HCT116 (cell line): ENCODE measurements around the gene CTIF. TPM values are rescaled to one million over a fixed set of nuclear protein-coding genes. Genes with fewer than 3 reads are reported as not detected.

Experiments
- ATAC-seq: fragments of 200-7000 bp; cut with Tn5 transposase; 2 replicates; pipeline ENCODE4 v1.9.1; 2020; ENCODE audit warnings: mild to moderate bottlenecking, moderate library complexity
- BruUV-seq: library from RNA; stranded (reverse); fragments of 400-500 nt; replicated peaks from 2 replicates; lab custom pipeline; 2021; lab: Mats Ljungman, UMichigan
- CTCF ChIA-PET: fragments of 300-600 bp; sonication (Branson Sonifier 250); formaldehyde crosslinking; loops from one replicate; lab custom pipeline; 2021; ENCODE audit warnings: antibody characterized with exemption; lab: Charles Lee
- POLR2A ChIA-PET: fragments of 300-600, 350-600 bp; sonication (Branson Sonifier 250); formaldehyde crosslinking; loops from one replicate; lab custom pipeline; 2021; ENCODE audit warnings: antibody characterized with exemption; lab: Charles Lee
- RAD21 ChIA-PET, 2 experiments: fragments of 300-600 bp; sonication (Branson Sonifier 250); formaldehyde crosslinking; loops; one replicate each; lab custom pipeline; 2023; ENCODE audit warnings: low total read pairs in 2 of 2; ENCODE audit not compliant: uncharacterized antibody in 2 of 2, unreplicated experiment in 2 of 2, low non-redundant PET in 1 of 2; lab: Charles Lee
- DNase-seq: peaks from one replicate; pipeline ENCODE4 v3.0.0-alpha.2; 2010; ENCODE audit warnings: low read depth, low spot score
- H2AFZ ChIP-seq: fragments of 200-600 bp; shearing (Covaris generic), sonication (generic); 2 replicates; pipeline ENCODE4 v1.6.1; 2017; ENCODE audit warnings: low read depth, mixed run types, mixed read lengths, antibody characterized with exemption, low read length; ENCODE audit not compliant: poor library complexity, severe bottlenecking
- H3K27ac ChIP-seq: 2 replicates; pipeline ENCODE4 v1.5.1; 2012; ENCODE audit warnings: low read depth, low read length
- H3K27me3 ChIP-seq: fragments of 200-600 bp; sonication (generic); 2 replicates; pipeline ENCODE4 v1.6.1; 2016; ENCODE audit warnings: mixed run types, low read length, mixed read lengths; ENCODE audit not compliant: insufficient read depth
- H3K36me3 ChIP-seq, 2 experiments: fragments of 200-500 bp in 1 of 2; fragments of 200-600 bp in 1 of 2; sonication (Bioruptor generic) in 1 of 2; sonication (generic) in 1 of 2; 2 replicates each; pipeline versions ENCODE4 v1.5.1 to v1.6.1; 2014 to 2016; ENCODE audit warnings: low read length in 2 of 2, inconsistent platforms in 1 of 2, mixed read lengths in 1 of 2, mixed run types in 1 of 2; ENCODE audit not compliant: insufficient read depth in 2 of 2, control insufficient read depth in 1 of 2
- H3K4me1 ChIP-seq, 2 experiments: fragments of 200-600 bp in 1 of 2; sonication (generic) in 1 of 2; 2 replicates each; pipeline versions ENCODE4 v1.5.1 to v1.6.1; 2012 to 2017; ENCODE audit warnings: low read length in 2 of 2, inconsistent platforms in 1 of 2, mild to moderate bottlenecking in 1 of 2, mixed read lengths in 1 of 2, mixed run types in 1 of 2, moderate library complexity in 1 of 2; ENCODE audit not compliant: insufficient read depth in 2 of 2, control insufficient read depth in 1 of 2
- H3K4me2 ChIP-seq: fragments of 200-600 bp; sonication (generic); 2 replicates; pipeline ENCODE4 v1.6.1; 2017; ENCODE audit warnings: mixed run types, low read length, mixed read lengths
- H3K4me3 ChIP-seq, 2 experiments: fragments of 200-600 bp in 1 of 2; sonication (generic) in 1 of 2; replicated peaks in 1 of 2; 2 replicates each; pipeline ENCODE4 v1.5.1; 2011 to 2016; ENCODE audit warnings: low read length in 2 of 2, control low read depth in 1 of 2, low read depth in 1 of 2, mild to moderate bottlenecking in 1 of 2, mixed read lengths in 1 of 2, mixed run types in 1 of 2
- H3K79me2 ChIP-seq: fragments of 200-600 bp; sonication (generic); 2 replicates; pipeline ENCODE4 v1.6.1; 2017; ENCODE audit warnings: mild to moderate bottlenecking, mixed run types, low read length, moderate library complexity, mixed read lengths; ENCODE audit not compliant: insufficient read depth
- H3K9ac ChIP-seq: fragments of 200-600 bp; sonication (generic); 2 replicates; pipeline ENCODE4 v1.6.1; 2016; ENCODE audit warnings: low read length, mixed read lengths
- H3K9me2 ChIP-seq: fragments of 200-600 bp; sonication (generic), shearing (Covaris generic); 2 replicates; pipeline ENCODE4 v1.6.1; 2017; ENCODE audit warnings: mixed run types, mild to moderate bottlenecking, moderate library complexity; ENCODE audit not compliant: insufficient read depth
- H3K9me3 ChIP-seq, 2 experiments: fragments of 200-500 bp in 1 of 2; fragments of 200-600 bp in 1 of 2; sonication (Bioruptor generic) in 1 of 2; sonication (generic) in 1 of 2; 2 replicates each; pipeline ENCODE4 v1.6.1; 2014 to 2017; ENCODE audit warnings: low read length in 2 of 2, mixed read lengths in 2 of 2, inconsistent platforms in 1 of 2, low read depth in 1 of 2, mild to moderate bottlenecking in 1 of 2, mixed run types in 1 of 2, moderate library complexity in 1 of 2; ENCODE audit not compliant: control insufficient read depth in 1 of 2, insufficient read depth in 1 of 2
- H4K20me1 ChIP-seq: fragments of 200-600 bp; sonication (generic), shearing (Covaris generic); 2 replicates; pipeline ENCODE4 v1.6.1; 2017; ENCODE audit warnings: mixed run types, mild to moderate bottlenecking, moderate library complexity; ENCODE audit not compliant: insufficient read depth
- CBX3 ChIP-seq: IDR thresholded peaks from 2 replicates; pipeline ENCODE4 v1.6.1; 2012; ENCODE audit warnings: low read depth
- CEBPB ChIP-seq: IDR thresholded peaks from 2 replicates; pipeline ENCODE4 v1.6.1; 2012; ENCODE audit warnings: low read depth
- CTCF ChIP-seq, 3 experiments: fragments of 200-600 bp in 1 of 3; sonication (generic) in 1 of 3; IDR thresholded peaks in 2 of 3; conservative IDR thresholded peaks in 1 of 3; 2 replicates each; pipeline ENCODE4 v1.5.1; 2012 to 2017; ENCODE audit warnings: low read depth in 2 of 3, low read length in 2 of 3, antibody characterized with exemption in 1 of 3, borderline replicate concordance in 1 of 3, control low read depth in 1 of 3, mild to moderate bottlenecking in 1 of 3, mixed read lengths in 1 of 3, mixed run types in 1 of 3, moderate library complexity in 1 of 3; ENCODE audit not compliant: insufficient read depth in 1 of 3
- EGR1 ChIP-seq: IDR thresholded peaks from 2 replicates; pipeline ENCODE4 v1.6.1; 2012; ENCODE audit warnings: low read depth
- EZH2 ChIP-seq: fragments of 200-600 bp; sonication (generic); IDR thresholded peaks from 2 replicates; pipeline ENCODE4 v1.6.1; 2017; ENCODE audit warnings: antibody characterized with exemption, mixed run types
- EZH2phosphoT487 ChIP-seq: fragments of 200-600 bp; IDR thresholded peaks from 2 replicates; pipeline ENCODE4 v1.6.1; 2018; ENCODE audit warnings: antibody characterized with exemption, borderline replicate concordance
- FOSL1 ChIP-seq: IDR thresholded peaks from 2 replicates; pipeline ENCODE4 v1.6.1; 2012; ENCODE audit warnings: low read depth
- JUND ChIP-seq: IDR thresholded peaks from 2 replicates; pipeline ENCODE4 v1.6.1; 2012
- POLR2AphosphoS5 ChIP-seq: IDR thresholded peaks from 2 replicates; pipeline ENCODE4 v1.6.1; 2011; ENCODE audit warnings: mild to moderate bottlenecking, low read depth, low read length, moderate library complexity
- SP1 ChIP-seq: IDR thresholded peaks from 2 replicates; pipeline ENCODE4 v1.6.1; 2012; ENCODE audit warnings: low read depth
- YY1 ChIP-seq: IDR thresholded peaks from 2 replicates; pipeline ENCODE4 v1.6.1; 2011; ENCODE audit warnings: low read length, low read depth, moderate library complexity, mild to moderate bottlenecking; ENCODE audit not compliant: insufficient replicate concordance; ENCODE audit errors: extremely low read depth
- ZBTB33 ChIP-seq: IDR thresholded peaks from 2 replicates; pipeline ENCODE4 v1.6.1; 2011; ENCODE audit warnings: mild to moderate bottlenecking, low read length, moderate library complexity; ENCODE audit not compliant: insufficient replicate concordance; ENCODE audit errors: extremely low read depth
- ZFX ChIP-seq: fragments of 450-650 bp; IDR thresholded peaks from 2 replicates; pipeline ENCODE4 v1.6.1; 2017
- intact Hi-C: fragments of 100-400 bp; cut with micrococcal nuclease; formaldehyde crosslinking; loops from 2 replicates; pipeline ENCODE4 v1.10.0; 2022
- total RNA-seq: library from RNA; stranded (reverse); gene quantifications from one replicate; pipeline ENCODE4 v1.2.1, GENCODE V29; 2021; ENCODE audit not compliant: unreplicated experiment
- TF ChIP-seq, protein P1 (sequence below): IDR thresholded peaks from 2 replicates; pipeline ENCODE4 v1.6.1; 2012; ENCODE audit warnings: low read depth

The CTIF gene
- total RNA-seq, 1 experiment from 2014 or later = 19.7 TPM

DNA sequence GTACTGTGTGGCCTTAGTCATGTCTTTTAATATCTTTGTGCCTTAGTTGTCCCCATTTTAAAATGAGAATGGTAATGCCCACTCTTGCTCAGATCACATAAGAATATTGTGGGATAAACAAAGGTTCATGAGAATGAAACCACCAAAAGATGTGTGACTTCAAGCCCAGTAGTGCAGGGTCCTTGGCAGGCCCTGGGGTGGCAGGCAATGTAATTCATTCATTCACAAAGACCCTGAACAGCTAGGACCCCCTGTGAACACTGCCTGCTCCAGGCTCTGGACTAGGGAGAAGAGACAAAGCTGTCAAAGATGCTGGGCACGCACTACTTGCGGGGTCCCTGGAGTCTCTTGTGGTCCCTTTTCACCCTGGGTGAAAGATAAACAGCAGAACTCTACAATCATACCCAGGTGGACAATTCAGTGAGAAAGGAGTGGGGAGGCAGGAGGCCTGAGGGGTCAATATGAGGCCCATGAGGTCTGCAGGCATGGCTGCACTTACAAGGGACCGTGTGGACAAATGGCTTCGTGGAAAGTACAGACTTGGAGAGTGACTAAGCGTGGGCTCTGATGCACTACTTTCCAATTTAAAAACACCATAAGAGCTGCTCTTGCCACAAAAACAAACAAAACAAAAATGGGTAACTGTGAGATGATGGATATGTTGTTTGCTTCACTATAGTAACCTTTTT lies 275.8 kb downstream of the CTIF start (continued):
- TF ChIP-seq CTCF (IDR thresholded peaks at IDR 0.05 in 2 of 3, conservative IDR thresholded peaks at IDR 0.05 in 1 of 3; ENCODE audit: borderline replicate concordance in 1 of 3, insufficient read depth in 1 of 3, low read depth in 2 of 3, low read length in 2 of 3) (no peak), SP1 (no peak), ZFX (no peak), YY1 (no peak)
- TF ChIP-seq, protein P1, sequence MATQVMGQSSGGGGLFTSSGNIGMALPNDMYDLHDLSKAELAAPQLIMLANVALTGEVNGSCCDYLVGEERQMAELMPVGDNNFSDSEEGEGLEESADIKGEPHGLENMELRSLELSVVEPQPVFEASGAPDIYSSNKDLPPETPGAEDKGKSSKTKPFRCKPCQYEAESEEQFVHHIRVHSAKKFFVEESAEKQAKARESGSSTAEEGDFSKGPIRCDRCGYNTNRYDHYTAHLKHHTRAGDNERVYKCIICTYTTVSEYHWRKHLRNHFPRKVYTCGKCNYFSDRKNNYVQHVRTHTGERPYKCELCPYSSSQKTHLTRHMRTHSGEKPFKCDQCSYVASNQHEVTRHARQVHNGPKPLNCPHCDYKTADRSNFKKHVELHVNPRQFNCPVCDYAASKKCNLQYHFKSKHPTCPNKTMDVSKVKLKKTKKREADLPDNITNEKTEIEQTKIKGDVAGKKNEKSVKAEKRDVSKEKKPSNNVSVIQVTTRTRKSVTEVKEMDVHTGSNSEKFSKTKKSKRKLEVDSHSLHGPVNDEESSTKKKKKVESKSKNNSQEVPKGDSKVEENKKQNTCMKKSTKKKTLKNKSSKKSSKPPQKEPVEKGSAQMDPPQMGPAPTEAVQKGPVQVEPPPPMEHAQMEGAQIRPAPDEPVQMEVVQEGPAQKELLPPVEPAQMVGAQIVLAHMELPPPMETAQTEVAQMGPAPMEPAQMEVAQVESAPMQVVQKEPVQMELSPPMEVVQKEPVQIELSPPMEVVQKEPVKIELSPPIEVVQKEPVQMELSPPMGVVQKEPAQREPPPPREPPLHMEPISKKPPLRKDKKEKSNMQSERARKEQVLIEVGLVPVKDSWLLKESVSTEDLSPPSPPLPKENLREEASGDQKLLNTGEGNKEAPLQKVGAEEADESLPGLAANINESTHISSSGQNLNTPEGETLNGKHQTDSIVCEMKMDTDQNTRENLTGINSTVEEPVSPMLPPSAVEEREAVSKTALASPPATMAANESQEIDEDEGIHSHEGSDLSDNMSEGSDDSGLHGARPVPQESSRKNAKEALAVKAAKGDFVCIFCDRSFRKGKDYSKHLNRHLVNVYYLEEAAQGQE = no peak
- TF ChIP-seq, all 23 proteins: peak for 0

GRCh38 chr18:48815179-48815515 lies 276.3 kb downstream of the CTIF start:
- H3K9ac ChIP-seq = no peak overlapping the region
- no peak overlapping the region for H3K4me3 ChIP-seq
- H3K27me3 ChIP-seq = no peaks in the 10 kb centered on the region
- intact Hi-C loops = no loop called here
- RAD21 ChIA-PET = no interaction called here
- peaks cover 0 to 9% of the 10 kb centered on the region in 2 experiments; a peak in 1 of 4 replicates for H3K4me1 ChIP-seq
- DNase-seq = no peak
- CTCF ChIA-PET = no interaction called here
- H3K79me2 ChIP-seq = no peaks in the 10 kb centered on the region
- H3K4me2 ChIP-seq = no peak overlapping the region
- TF ChIP-seq JUND (no peak), YY1 (no peak), EZH2phosphoT487 (no peak), POLR2AphosphoS5 (no peak), FOSL1 (no peak), CTCF (IDR thresholded peaks at IDR 0.05 in 2 of 3, conservative IDR thresholded peaks at IDR 0.05 in 1 of 3; ENCODE audit: borderline replicate concordance in 1 of 3, insufficient read depth in 1 of 3, low read depth in 2 of 3, low read length in 2 of 3) (no peak), CEBPB (no peak), ZBTB33 (no peak), EGR1 (no peak), EZH2 (no peak), CBX3 (no peak)
- H3K9me3 ChIP-seq = no peaks in the 10 kb centered on the region
- BruUV-seq = no TSS peak
- no peak overlapping the region for H2AFZ ChIP-seq
- H3K27ac ChIP-seq = no peak overlapping the region
- no peak for ATAC-seq
- H4K20me1 ChIP-seq = no peaks in the 10 kb centered on the region
- H3K9me2 ChIP-seq = no peaks in the 10 kb centered on the region; the same call in 1 of the 2 replicates
- POLR2A ChIA-PET = no interaction called here
- no peaks in the 10 kb centered on the region for H3K36me3 ChIP-seq
